CD14-positive monocyte (primary cell): ENCODE results near the gene ICE1. TPM values are rescaled to one million over a fixed set of nuclear protein-coding genes. Genes with fewer than 3 reads are reported as not detected.
"Not testable (repeated sequence)": the region's sequence is repeated elsewhere in the genome, so short reads cannot be mapped to it uniquely, and the experiment has no call there.

ENCODE experiments used
- DNase-seq, 3 donors: peaks; one replicate each; pipeline ENCODE4 v3.0.0-alpha.2; 2011 to 2022
- H2AFZ ChIP-seq: 2 replicates; pipeline ENCODE4 v1.6.0; 2012; ENCODE audit warnings: mild to moderate bottlenecking, low read depth, low read length, inconsistent platforms; ENCODE audit not compliant: insufficient read depth, poor library complexity, severe bottlenecking
- H3K27ac ChIP-seq, 2 donors: 1 replicate in 1 of 2; 2 replicates in 1 of 2; pipeline ENCODE4 v1.5.1; 2012 to 2013; ENCODE audit warnings: low read length in 2 of 2, control low read depth in 1 of 2, inconsistent platforms in 1 of 2, low read depth in 1 of 2, mild to moderate bottlenecking in 1 of 2
- H3K27me3 ChIP-seq, 2 donors: one replicate each; pipeline versions ENCODE4 v1.6.0 to v1.6.1; 2011 to 2013; ENCODE audit warnings: low read length in 2 of 2; ENCODE audit not compliant: control insufficient read depth in 2 of 2, insufficient read depth in 2 of 2
- H3K36me3 ChIP-seq, 2 donors: replicated peaks in 1 of 2; 1 replicate in 1 of 2; 2 replicates in 1 of 2; pipeline versions ENCODE4 v1.5.1 to v1.6.1; 2012 to 2013; ENCODE audit warnings: low read length in 2 of 2, control low read depth in 1 of 2, inconsistent platforms in 1 of 2, mild to moderate bottlenecking in 1 of 2; ENCODE audit not compliant: insufficient read depth in 2 of 2, control insufficient read depth in 1 of 2
- H3K4me1 ChIP-seq, 2 donors: 1 replicate in 1 of 2; 2 replicates in 1 of 2; pipeline versions ENCODE4 v1.5.1 to v1.6.1; 2012 to 2013; ENCODE audit warnings: low read length in 2 of 2, control low read depth in 1 of 2, inconsistent platforms in 1 of 2, mild to moderate bottlenecking in 1 of 2, moderate library complexity in 1 of 2; ENCODE audit not compliant: insufficient read depth in 2 of 2, control insufficient read depth in 1 of 2
- H3K4me2 ChIP-seq: replicated peaks from 2 replicates; pipeline ENCODE3; 2012; ENCODE audit warnings: low read length, moderate library complexity, mild to moderate bottlenecking; ENCODE audit not compliant: poor library complexity, severe bottlenecking; ENCODE audit errors: extremely low read depth
- H3K4me3 ChIP-seq, 3 experiments: fragments of 200-600 bp in 1 of 3; sonication (generic) in 1 of 3; replicated peaks in 1 of 3; 1 replicate in 2 of 3; 2 replicates in 1 of 3; pipeline ENCODE4 v1.5.1; 2011 to 2013; ENCODE audit warnings: low read length in 3 of 3, mild to moderate bottlenecking in 3 of 3, control low read depth in 2 of 3, low read depth in 2 of 3, inconsistent platforms in 1 of 3, moderate library complexity in 1 of 3
- H3K79me2 ChIP-seq: 2 replicates; pipeline ENCODE4 v1.6.0; 2012; ENCODE audit warnings: mild to moderate bottlenecking, control low read depth, inconsistent platforms, low read length, moderate library complexity; ENCODE audit not compliant: insufficient read depth
- H3K9ac ChIP-seq: 2 replicates; pipeline ENCODE4 v1.6.0; 2017; ENCODE audit warnings: low read length, mild to moderate bottlenecking; ENCODE audit not compliant: insufficient read depth, poor library complexity, severe bottlenecking
- H3K9me3 ChIP-seq, 2 donors: replicated peaks in 1 of 2; 1 replicate in 1 of 2; 2 replicates in 1 of 2; pipeline versions ENCODE4 v1.5.1 to v1.6.1; 2012 to 2013; ENCODE audit warnings: low read length in 2 of 2, control low read depth in 1 of 2; ENCODE audit not compliant: control insufficient read depth in 1 of 2, insufficient read depth in 1 of 2
- H4K20me1 ChIP-seq: 2 replicates; pipeline ENCODE4 v1.6.0; 2012; ENCODE audit warnings: mild to moderate bottlenecking, low read length, control low read depth, moderate library complexity; ENCODE audit not compliant: insufficient read depth
- H3K27ac Mint-ChIP-seq, 7 donors: one replicate each; pipeline ENCODE4 v1.8.0; 2020; ENCODE audit warnings: mild to moderate bottlenecking in 7 of 7, mixed read lengths in 7 of 7, moderate library complexity in 6 of 7, inconsistent platforms in 2 of 7
- H3K27me3 Mint-ChIP-seq, 3 donors: one replicate each; pipeline ENCODE4 v1.8.0; 2021 to 2022; ENCODE audit warnings: low read depth in 3 of 3, mild to moderate bottlenecking in 3 of 3, mixed read lengths in 3 of 3, moderate library complexity in 3 of 3, inconsistent platforms in 1 of 3
- H3K36me3 Mint-ChIP-seq, 2 donors: one replicate each; pipeline ENCODE4 v1.8.0; 2020; ENCODE audit warnings: mixed read lengths in 2 of 2, inconsistent platforms in 1 of 2, mild to moderate bottlenecking in 1 of 2
- H3K4me1 Mint-ChIP-seq: one replicate; pipeline ENCODE4 v1.8.0; 2020; ENCODE audit warnings: mild to moderate bottlenecking, mixed read lengths
- H3K4me3 Mint-ChIP-seq, 2 donors: one replicate each; pipeline ENCODE4 v1.8.0; 2020; ENCODE audit warnings: mild to moderate bottlenecking in 2 of 2, mixed read lengths in 2 of 2, moderate library complexity in 1 of 2
- H3K9me3 Mint-ChIP-seq, 7 donors: one replicate each; pipeline ENCODE4 v1.8.0; 2020 to 2022; ENCODE audit warnings: mixed read lengths in 7 of 7, mild to moderate bottlenecking in 6 of 7, moderate library complexity in 6 of 7, inconsistent platforms in 2 of 7
- CTCF ChIP-seq: fragments of 200-600 bp; IDR thresholded peaks from one replicate; pipeline ENCODE4 v1.8.0; 2022; ENCODE audit warnings: antibody characterized with exemption, mild to moderate bottlenecking
- WGBS: methylation state at CpG from one replicate; pipeline ENCODE4 v1.1.5; 2013; ENCODE audit warnings: missing lambda C conversion rate; ENCODE audit not compliant: insufficient coverage; 5-methylcytosine and 5-hydroxymethylcytosine counted together
- intact Hi-C, 2 donors: fragments of 100-400 bp; cut with micrococcal nuclease; formaldehyde crosslinking; loops; one replicate each; pipeline versions ENCODE4 v1.15.0 to v1.15.1; 2023
- polyA plus RNA-seq, 3 donors: library from polyadenylated mRNA; depleted of rRNA in 1 of 3; unstranded in 2 of 3; stranded (reverse) in 1 of 3; fragments of 300-500 nt in 2 of 3; fragments of >200 nt in 1 of 3; fragmentation: Illumina TruSeq in 2 of 3; gene quantifications; 1 replicate in 2 of 3; 2 replicates in 1 of 3; pipeline ENCODE4 v1.2.3, GENCODE V29; 2012 to 2021

The ICE1 gene
- polyA plus RNA-seq, 3 donors: 2.4 to 8.2 (median 6.4) TPM

GRCh38 chr5:5407924-5408323 lies 14.6 kb upstream of the ICE1 start:
- Mint-ChIP-seq H3K9me3 (peaks cover 4 to 38% (median 22%) of the 10 kb centered on the region in 7 donors), H3K36me3 (no peaks in the 10 kb centered on the region), H3K4me3 (no peak overlapping the region), H3K27me3 (peaks cover 2 to 5% (median 5%) of the 10 kb centered on the region in 3 donors), H3K27ac (no peak overlapping the region), H3K4me1 (no peaks in the 10 kb centered on the region)
- Histone ChIP-seq H3K27ac (no peak overlapping the region), H3K4me1 (no peaks in the 10 kb centered on the region), H3K36me3 (no peaks in the 10 kb centered on the region), H2AFZ (no peak overlapping the region), H3K9me3 (peaks cover 16 to 21% of the 10 kb centered on the region in 2 donors), H3K79me2 (no peaks in the 10 kb centered on the region), H3K9ac (no peak overlapping the region), H3K4me3 (no peak overlapping the region), H3K27me3 (no peaks in the 10 kb centered on the region), H4K20me1 (no peaks in the 10 kb centered on the region), H3K4me2 (no peak overlapping the region)
- intact Hi-C loops: no loop called here
- no peak for TF ChIP-seq CTCF
- no peak for DNase-seq
- WGBS: no CpG with 5 or more reads among the region's 5 CpGs

DNA sequence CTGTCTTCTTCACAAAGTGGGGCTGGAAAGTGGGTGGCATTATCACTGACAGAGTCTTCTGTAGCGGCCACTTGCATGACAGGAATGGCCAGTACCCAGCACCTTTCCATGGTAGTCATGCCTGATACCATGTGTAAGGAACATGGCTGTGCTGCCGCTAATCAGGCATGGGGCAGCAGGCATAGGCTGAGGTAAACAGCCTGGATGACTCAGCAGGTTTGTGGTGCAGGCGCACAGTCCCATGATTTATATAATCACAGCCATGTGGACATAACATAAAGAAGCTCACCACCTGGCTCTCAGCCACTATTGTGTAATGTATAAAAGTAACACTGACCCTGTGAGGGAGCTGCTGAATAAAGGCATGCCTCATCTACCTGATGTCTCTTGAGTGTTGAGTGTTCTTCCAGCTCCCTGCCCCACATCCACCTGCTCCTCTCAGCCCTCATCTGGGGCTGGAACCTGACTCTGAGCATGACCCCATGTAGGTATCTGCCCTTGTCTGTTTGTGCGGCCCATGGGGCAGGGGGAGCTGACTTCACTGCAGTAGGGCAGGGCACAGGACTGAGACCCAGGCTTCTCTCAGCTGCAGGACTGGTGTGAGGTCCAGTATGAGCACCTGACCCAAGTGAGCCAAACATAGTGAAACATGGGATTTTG lies 13.2 kb upstream of the ICE1 start:
- H3K4me2 ChIP-seq: no peak overlapping the region
- H4K20me1 ChIP-seq: no peaks in the 10 kb centered on the region
- Mint-ChIP-seq H3K27ac (no peak overlapping the region), H3K4me1 (no peaks in the 10 kb centered on the region), H3K9me3 (peaks cover 4 to 40% (median 24%) of the 10 kb centered on the region in 7 donors), H3K27me3 (peaks cover 2 to 6% (median 5%) of the 10 kb centered on the region in 3 donors), H3K36me3 (no peaks in the 10 kb centered on the region), H3K4me3 (no peak overlapping the region)
- no peak for TF ChIP-seq CTCF
- H2AFZ ChIP-seq: no peak overlapping the region
- no peak overlapping the region for H3K4me3 ChIP-seq
- no peaks in the 10 kb centered on the region for H3K79me2 ChIP-seq
- WGBS: 100% methylated on average over 2 of the region's 4 CpGs
- DNase-seq: no peak
- intact Hi-C loops: no loop called here
- no peaks in the 10 kb centered on the region for H3K4me1 ChIP-seq
- H3K36me3 ChIP-seq: no peaks in the 10 kb centered on the region
- no peak overlapping the region for H3K27ac ChIP-seq
- H3K9me3 ChIP-seq: peaks cover 16 to 21% of the 10 kb centered on the region in 2 donors
- H3K9ac ChIP-seq: no peak overlapping the region
- H3K27me3 ChIP-seq: no peaks in the 10 kb centered on the region

GRCh38 chr5:5413856-5414255 lies 8.6 kb upstream of the ICE1 start:
- H3K4me3 ChIP-seq, H3K4me2 ChIP-seq, H3K4me1 Mint-ChIP-seq, H3K27me3 Mint-ChIP-seq, H3K27ac ChIP-seq, H3K27me3 ChIP-seq, H3K36me3 Mint-ChIP-seq, H4K20me1 ChIP-seq, H3K9ac ChIP-seq, intact Hi-C loops, H2AFZ ChIP-seq, H3K79me2 ChIP-seq, H3K27ac Mint-ChIP-seq, H3K4me3 Mint-ChIP-seq, H3K4me1 ChIP-seq, H3K36me3 ChIP-seq, DNase-seq: not testable (repeated sequence)
- no CpG with 5 or more reads among the region's 5 CpGs for WGBS
- peaks cover 4 to 27% (median 15%) of the 10 kb centered on the region in 7 donors for H3K9me3 Mint-ChIP-seq
- peaks cover 10 to 12% of the 10 kb centered on the region in 2 donors for H3K9me3 ChIP-seq
